Naive thymus-derived CD8-positive, alpha-beta T cell (primary cell): Measurements from ENCODE around the gene ZFP36L1. TPM values are rescaled to one million over a fixed set of nuclear protein-coding genes. Genes with fewer than 3 reads are reported as not detected.

Source experiments
- ATAC-seq, 2 donors: fragments of 150-1000 bp; cut with Tn5 transposase in 1 of 2; sonication (Bioruptor Pico), chemical (Tn5 transposase) in 1 of 2; 1 replicate in 1 of 2; 2 replicates in 1 of 2; pipeline ENCODE4 v1.10.0; 2021; ENCODE audit warnings: mild to moderate bottlenecking in 2 of 2, moderate library complexity in 2 of 2
- POLR2A ChIA-PET: fragments of 350-600 bp; sonication (Branson Sonifier 250); formaldehyde crosslinking; loops from one replicate; lab custom pipeline; 2021; ENCODE audit warnings: antibody characterized with exemption; lab: Charles Lee
- DNase-seq, 10 donors: peaks; one replicate each; pipeline versions ENCODE4 v3.0.0 to v3.0.0-alpha.2; 2020 to 2022
- H3K27ac Mint-ChIP-seq, 10 donors: one replicate each; pipeline ENCODE4 v1.8.0; 2020 to 2022; ENCODE audit warnings: mild to moderate bottlenecking in 10 of 10, mixed read lengths in 10 of 10, moderate library complexity in 4 of 10, inconsistent platforms in 1 of 10
- H3K27me3 Mint-ChIP-seq, 5 donors: one replicate each; pipeline ENCODE4 v1.8.0; 2021 to 2022; ENCODE audit warnings: mixed read lengths in 5 of 5
- H3K36me3 Mint-ChIP-seq, 3 donors: one replicate each; pipeline ENCODE4 v1.8.0; 2020 to 2022; ENCODE audit warnings: mixed read lengths in 3 of 3, mild to moderate bottlenecking in 2 of 3, inconsistent platforms in 1 of 3
- H3K4me1 Mint-ChIP-seq, 4 donors: one replicate each; pipeline ENCODE4 v1.8.0; 2021 to 2022; ENCODE audit warnings: mixed read lengths in 4 of 4
- H3K4me3 Mint-ChIP-seq, 10 donors: one replicate each; pipeline ENCODE4 v1.8.0; 2020 to 2022; ENCODE audit warnings: mild to moderate bottlenecking in 10 of 10, mixed read lengths in 10 of 10, moderate library complexity in 6 of 10, inconsistent platforms in 1 of 10
- H3K9me3 Mint-ChIP-seq, 9 donors: one replicate each; pipeline ENCODE4 v1.8.0; 2020 to 2022; ENCODE audit warnings: mixed read lengths in 9 of 9, mild to moderate bottlenecking in 3 of 9, inconsistent platforms in 1 of 9, moderate library complexity in 1 of 9
- polyA plus RNA-seq, 3 donors: library from polyadenylated mRNA; unstranded; fragments of 300-500 nt; fragmentation: Illumina TruSeq; gene quantifications; one replicate each; pipeline ENCODE4 v1.2.3, GENCODE V29; 2021
- total RNA-seq, 8 experiments: library from RNA in 2 of 8; stranded (reverse) in 2 of 8; gene quantifications; one replicate each; pipeline ENCODE4 v1.2.3 and lab custom pipeline; 2021 to 2026

The ZFP36L1 gene
- total and polyA plus RNA-seq, 5 experiments from 2014 or later, result 122 to 222 (median 142) TPM

DNA sequence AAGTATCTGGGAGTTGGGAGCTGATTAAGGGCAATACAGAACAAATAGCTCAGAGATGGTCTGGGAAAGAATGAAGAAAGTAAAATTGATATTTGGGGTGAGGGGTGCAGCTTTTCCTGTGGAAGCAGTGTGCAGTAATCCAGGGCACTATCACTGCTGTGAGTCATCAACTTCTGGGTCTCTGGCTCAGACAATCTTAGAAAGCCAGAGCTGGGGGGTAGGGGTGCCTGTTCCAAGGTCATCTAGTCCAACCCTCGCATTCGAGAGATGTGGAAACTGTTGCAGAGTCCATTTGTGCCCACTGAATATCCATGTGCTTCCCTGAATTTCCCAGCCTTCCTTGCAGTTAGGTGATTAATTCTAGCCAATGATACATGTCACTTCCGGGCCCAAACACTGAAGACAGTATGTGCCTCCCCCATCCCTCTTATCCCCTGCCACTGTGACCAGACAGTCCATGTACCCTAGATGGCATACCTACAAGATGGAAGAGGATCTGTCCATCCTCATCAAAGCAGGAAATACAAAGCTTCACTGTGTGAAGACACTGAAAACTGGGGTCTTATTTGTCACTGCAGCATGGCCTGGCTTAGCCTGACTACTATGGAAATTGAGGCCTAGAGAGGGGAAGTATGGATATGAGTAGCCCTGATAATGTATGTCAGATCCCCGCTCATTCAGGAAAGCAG lies 51.9 kb downstream of the ZFP36L1 start:
- no peaks in the 10 kb centered on the region for H3K36me3 Mint-ChIP-seq
- peaks cover 0 to 3% (median 0%) of the 10 kb centered on the region in 9 donors for H3K9me3 Mint-ChIP-seq
- H3K27ac Mint-ChIP-seq, result peak overlapping the region in 1 of 10 donors; percentile 82
- H3K27me3 Mint-ChIP-seq, result peaks cover 0 to 6% (median 0%) of the 10 kb centered on the region in 5 donors
- H3K4me1 Mint-ChIP-seq, result peaks cover 10 to 34% (median 12%) of the 10 kb centered on the region in 4 donors
- POLR2A ChIA-PET, result no interaction called here
- ATAC-seq, result no peak
- peak overlapping the region in 1 of 10 donors; percentile 45 for H3K4me3 Mint-ChIP-seq
- no peak for DNase-seq

DNA sequence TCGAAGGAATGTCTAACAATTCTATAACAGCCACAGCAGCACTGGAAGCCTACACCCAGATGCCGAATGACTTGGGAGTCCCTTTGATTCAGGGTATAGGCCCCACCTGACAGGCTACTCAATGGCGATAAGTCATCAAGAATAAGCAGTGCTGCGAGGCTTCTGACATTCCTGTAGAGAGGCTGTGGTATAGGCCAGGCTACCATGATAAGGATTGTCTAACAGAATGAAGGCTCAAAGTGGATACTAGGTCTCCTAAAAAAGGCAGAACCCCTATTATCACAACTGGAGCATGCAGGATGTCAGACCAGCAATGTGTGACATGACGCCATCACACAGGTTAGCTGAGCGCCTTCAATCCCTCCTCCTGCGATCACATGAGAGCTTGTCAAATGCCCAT lies 53.2 kb downstream of the ZFP36L1 start:
- Mint-ChIP-seq H3K36me3 (no peaks in the 10 kb centered on the region), H3K4me1 (peaks cover 13 to 42% (median 16%) of the 10 kb centered on the region in 4 donors), H3K27me3 (peaks cover 0 to 4% (median 0%) of the 10 kb centered on the region in 5 donors), H3K4me3 (no peak overlapping the region), H3K27ac (no peak overlapping the region), H3K9me3 (peaks cover 0 to 3% (median 0%) of the 10 kb centered on the region in 9 donors)
- DNase-seq (no peak), ATAC-seq (no peak)
- POLR2A ChIA-PET, result interaction anchor here (0.6 kb wide), 1 partner anchor 24 kb away, joined by 6 read pairs; no protein-coding TSS in a partner anchor

DNA sequence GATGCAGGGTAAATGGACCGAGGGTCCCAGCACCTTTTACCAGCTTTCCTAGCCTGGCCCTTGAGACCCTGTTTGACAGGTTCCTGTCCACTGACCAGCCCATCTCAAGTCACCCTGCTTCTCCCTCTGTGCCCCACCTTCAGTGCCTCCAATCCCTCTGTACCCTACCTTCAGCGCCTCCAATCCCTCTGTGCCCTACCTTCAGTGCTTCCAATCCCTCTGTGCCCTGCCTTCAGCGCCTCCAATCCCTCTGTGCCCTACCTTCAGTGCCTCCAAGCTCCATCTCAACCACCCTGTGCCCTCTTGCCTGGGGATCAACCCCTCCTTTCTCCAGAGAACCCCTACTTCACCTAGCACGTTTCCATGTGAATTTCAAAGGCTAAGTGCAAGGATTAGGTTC lies 54.3 kb downstream of the ZFP36L1 start:
- POLR2A ChIA-PET, result no interaction called here
- no peak for DNase-seq

More for the DNA sequence above, 54.3 kb downstream of the ZFP36L1 start:
- Mint-ChIP-seq H3K9me3 (peaks cover 0 to 3% (median 0%) of the 10 kb centered on the region in 9 donors), H3K4me3 (peak overlapping the region in 1 of 10 donors; percentile 16), H3K36me3 (no peaks in the 10 kb centered on the region), H3K4me1 (peaks cover 19 to 51% (median 26%) of the 10 kb centered on the region in 4 donors), H3K27me3 (no peaks in the 10 kb centered on the region), H3K27ac (peak overlapping the region in 4 of 10 donors; percentile 4 to 57 (median 25))
- no peak for ATAC-seq

Other genes with a start within 250 kb of the ZFP36L1 start
- 100 to 1,000 TPM; 333 to 341 TPM for gene ACTN1, start 186.2 kb upstream of the ZFP36L1 start, total RNA-seq
- gene ACTN1, start 186.2 kb upstream of the ZFP36L1 start, polyA plus RNA-seq, result 100 to 1,000 TPM; 144 to 436 (median 267) TPM